NB4 (cell line): ENCODE data around the gene ANKRD33.

Experiments used
- CTCF ChIP-seq: IDR thresholded peaks from one replicate; pipeline ENCODE4 v1.5.1; 2012; ENCODE audit warnings: low read depth, low read length
- MAX ChIP-seq: IDR thresholded peaks from 2 replicates; pipeline ENCODE4 v1.6.1; 2011; ENCODE audit warnings: low read depth, low read length

GRCh38 chr12:51839310-51839947 is 48.5 kb upstream of the ANKRD33 start:
- TF ChIP-seq CTCF (no peak), MAX (no peak)
